ENCODE results near the gene ZNF253. TPM values are rescaled to one million over a fixed set of nuclear protein-coding genes. Genes with fewer than 3 reads are reported as not detected.
"Not testable (repeated sequence)": the region's sequence is repeated elsewhere in the genome, so short reads cannot be mapped to it uniquely, and the experiment has no call there.

ZNF253 gene
- total and polyA plus RNA-seq, 2 of the 13 experiments (the other 11 are each of a cell fraction or from before 2014, with no cell fraction given) = 3.5 to 10.6 TPM

GRCh38 chr19:19907551-19907950, 41.9 kb downstream of the ZNF253 start:
- POLR2A ChIA-PET; BruUV-seq (replicated peaks); H3K79me2 ChIP-seq (ENCODE audit: insufficient read depth, low read length); H3K4me3 ChIP-seq (replicated peaks in 1 of 3; ENCODE audit: insufficient read depth in 1 of 3, low read depth in 2 of 3, low read length in 3 of 3); CTCF ChIA-PET (ENCODE audit: low intra/inter-chr PET ratio, low total read pairs); intact Hi-C loops (cut with micrococcal nuclease; ENCODE audit: unreplicated experiment); H3K9ac ChIP-seq (ENCODE audit: insufficient read depth, low read depth, low read length); ATAC-seq; H3K27ac ChIP-seq (ENCODE audit: extremely low read length, insufficient read depth, low read length); FAIRE-seq; H3K27me3 ChIP-seq (ENCODE audit: control insufficient read depth in 1 of 2, insufficient read depth in 2 of 2, low read length in 2 of 2); H3K4me1 ChIP-seq (ENCODE audit: insufficient read depth, low read length); H3K36me3 ChIP-seq (replicated peaks in 1 of 2; ENCODE audit: control insufficient read depth in 1 of 2, insufficient read depth in 2 of 2, low read length in 2 of 2); DNase-seq (ENCODE audit: low spot score); in situ Hi-C loops (cut with HindIII; ENCODE audit: extremely low pct_ligation_motif_present, low pct_unique_long_range_greater_than_20kb); H2AFZ ChIP-seq (ENCODE audit: low read length); H4K20me1 ChIP-seq (ENCODE audit: insufficient read depth, low read length); H3K4me2 ChIP-seq (ENCODE audit: low read depth, low read length): not testable (repeated sequence)
- 41% methylated on average over 3 of the region's 3 CpGs for WGBS (ENCODE audit: low lambda C conversion rate)
- H3K9me3 ChIP-seq (ENCODE audit: low read length) = peaks cover 33% of the 10 kb centered on the region

- in situ Hi-C loops (cut with HindIII; ENCODE audit: extremely low pct_ligation_motif_present, low pct_unique_long_range_greater_than_20kb) = no loop called here
- no peak for FAIRE-seq
- no peak overlapping the region for H2AFZ ChIP-seq (ENCODE audit: low read length)
- H3K27ac ChIP-seq (ENCODE audit: extremely low read length, insufficient read depth, low read length) = no peak overlapping the region
- H3K27me3 ChIP-seq (ENCODE audit: control insufficient read depth in 1 of 2, insufficient read depth in 2 of 2, low read length in 2 of 2) = no peaks in the 10 kb centered on the region
- ChIA-PET POLR2A (no interaction called here), CTCF (ENCODE audit: low intra/inter-chr PET ratio, low total read pairs) (no interaction called here)
- H3K4me2 ChIP-seq (ENCODE audit: low read depth, low read length) = no peak overlapping the region
- TF ChIP-seq ATAD3A (CRISPR knock-in tag; IDR thresholded peaks at IDR 0.05) = no peak
- no peaks in the 10 kb centered on the region for H3K36me3 ChIP-seq (replicated peaks in 1 of 2; ENCODE audit: control insufficient read depth in 1 of 2, insufficient read depth in 2 of 2, low read length in 2 of 2)
- no peak for ATAC-seq
- no TSS peak for BruUV-seq (replicated peaks)
- no peaks in the 10 kb centered on the region for H3K79me2 ChIP-seq (ENCODE audit: insufficient read depth, low read length)
- H3K4me1 ChIP-seq (ENCODE audit: insufficient read depth, low read length) = no peaks in the 10 kb centered on the region
- H4K20me1 ChIP-seq (ENCODE audit: insufficient read depth, low read length) = no peaks in the 10 kb centered on the region
- H3K9ac ChIP-seq (ENCODE audit: insufficient read depth, low read depth, low read length) = no peak overlapping the region
- no peak for DNase-seq (ENCODE audit: low spot score)
- intact Hi-C loops (cut with micrococcal nuclease; ENCODE audit: unreplicated experiment) = no loop called here
- 46% methylated on average over 2 of the region's 2 CpGs for WGBS (ENCODE audit: low lambda C conversion rate)
- peaks cover 15% of the 10 kb centered on the region for H3K9me3 ChIP-seq (ENCODE audit: low read length)
- H3K4me3 ChIP-seq (replicated peaks in 1 of 3; ENCODE audit: insufficient read depth in 1 of 3, low read depth in 2 of 3, low read length in 3 of 3) = no peak overlapping the region
Measured at GRCh38 chr19:19909654-19910053, 44.0 kb downstream of the ZNF253 start.

- Histone ChIP-seq H3K36me3 (replicated peaks in 1 of 2; ENCODE audit: control insufficient read depth in 1 of 2, insufficient read depth in 2 of 2, low read length in 2 of 2) (no peaks in the 10 kb centered on the region), H4K20me1 (ENCODE audit: insufficient read depth, low read length) (no peaks in the 10 kb centered on the region), H3K4me2 (ENCODE audit: low read depth, low read length) (no peak overlapping the region), H3K4me1 (ENCODE audit: insufficient read depth, low read length) (no peaks in the 10 kb centered on the region), H3K9ac (ENCODE audit: insufficient read depth, low read depth, low read length) (no peak overlapping the region), H3K4me3 (replicated peaks in 1 of 3; ENCODE audit: insufficient read depth in 1 of 3, low read depth in 2 of 3, low read length in 3 of 3) (no peak overlapping the region), H3K27ac (ENCODE audit: extremely low read length, insufficient read depth, low read length) (no peak overlapping the region), H3K27me3 (ENCODE audit: control insufficient read depth in 1 of 2, insufficient read depth in 2 of 2, low read length in 2 of 2) (no peaks in the 10 kb centered on the region), H2AFZ (ENCODE audit: low read length) (no peak overlapping the region), H3K9me3 (ENCODE audit: low read length) (peaks cover 12% of the 10 kb centered on the region), H3K79me2 (ENCODE audit: insufficient read depth, low read length) (no peaks in the 10 kb centered on the region)
- 7% methylated on average over 1 of the region's 1 CpG for WGBS (ENCODE audit: low lambda C conversion rate)
- POLR2A ChIA-PET = no interaction called here
- CTCF ChIA-PET (ENCODE audit: low intra/inter-chr PET ratio, low total read pairs) = no interaction called here
- FAIRE-seq (no peak), DNase-seq (ENCODE audit: low spot score) (no peak), ATAC-seq (no peak)
- BruUV-seq (replicated peaks) = no TSS peak
- intact Hi-C loops (cut with micrococcal nuclease; ENCODE audit: unreplicated experiment) = no loop called here
- in situ Hi-C loops (cut with HindIII; ENCODE audit: extremely low pct_ligation_motif_present, low pct_unique_long_range_greater_than_20kb) = no loop called here
- TF ChIP-seq EEA1 (CRISPR knock-in tag; IDR thresholded peaks at IDR 0.05; ENCODE audit: borderline replicate concordance) = no peak
- TF ChIP-seq FOXM1 (CRISPR knock-in tag; IDR thresholded peaks at IDR 0.05) = no peak
- no peak for TF ChIP-seq MAX (IDR thresholded peaks at IDR 0.05)
- no peak for TF ChIP-seq ZNF580 (CRISPR knock-in tag; IDR thresholded peaks at IDR 0.05; ENCODE audit: borderline replicate concordance, low read depth)
- no peak for TF ChIP-seq IRF9 (CRISPR knock-in tag; IDR thresholded peaks at IDR 0.05; ENCODE audit: borderline replicate concordance)
- TF ChIP-seq POLR2AphosphoS5 (IDR thresholded peaks at IDR 0.05; ENCODE audit: low read depth, low read length) = no peak
- no peak for TF ChIP-seq ZNF629 (CRISPR knock-in tag; conservative IDR thresholded peaks at IDR 0.05)
- TF ChIP-seq CBX1 (IDR thresholded peaks at IDR 0.05; ENCODE audit: low read depth) = no peak
- no peak for TF ChIP-seq TCF7 (IDR thresholded peaks at IDR 0.05; ENCODE audit: low read depth)
- TF ChIP-seq HBP1 (CRISPR knock-in tag; IDR thresholded peaks at IDR 0.05; ENCODE audit: low read depth) = no peak
Measured at GRCh38 chr19:19911150-19911549, 45.5 kb downstream of the ZNF253 start.

Measured in HepG2 (cell line).